Epithelial cell of esophagus (primary cell): ENCODE results near the gene TNFRSF13B.
"Not testable (repeated sequence)": the region's sequence is repeated elsewhere in the genome, so short reads cannot be mapped to it uniquely, and the experiment has no call there.

Source experiments
- DNase-seq: peaks from one replicate; pipeline ENCODE4 v3.0.0; 2010; ENCODE audit warnings: low read depth
- H3K4me3 ChIP-seq: 2 replicates; pipeline ENCODE4 v1.5.1; 2011; ENCODE audit warnings: mild to moderate bottlenecking, low read length, control low read depth
- TF ChIP-seq, protein P1 (sequence below): IDR thresholded peaks from 2 replicates; pipeline ENCODE4 v1.5.1; 2011; ENCODE audit warnings: low read depth, mild to moderate bottlenecking, low read length, control low read depth, inconsistent platforms; ENCODE audit not compliant: insufficient read depth; ENCODE audit errors: missing control alignments

The TNFRSF13B gene

DNA sequence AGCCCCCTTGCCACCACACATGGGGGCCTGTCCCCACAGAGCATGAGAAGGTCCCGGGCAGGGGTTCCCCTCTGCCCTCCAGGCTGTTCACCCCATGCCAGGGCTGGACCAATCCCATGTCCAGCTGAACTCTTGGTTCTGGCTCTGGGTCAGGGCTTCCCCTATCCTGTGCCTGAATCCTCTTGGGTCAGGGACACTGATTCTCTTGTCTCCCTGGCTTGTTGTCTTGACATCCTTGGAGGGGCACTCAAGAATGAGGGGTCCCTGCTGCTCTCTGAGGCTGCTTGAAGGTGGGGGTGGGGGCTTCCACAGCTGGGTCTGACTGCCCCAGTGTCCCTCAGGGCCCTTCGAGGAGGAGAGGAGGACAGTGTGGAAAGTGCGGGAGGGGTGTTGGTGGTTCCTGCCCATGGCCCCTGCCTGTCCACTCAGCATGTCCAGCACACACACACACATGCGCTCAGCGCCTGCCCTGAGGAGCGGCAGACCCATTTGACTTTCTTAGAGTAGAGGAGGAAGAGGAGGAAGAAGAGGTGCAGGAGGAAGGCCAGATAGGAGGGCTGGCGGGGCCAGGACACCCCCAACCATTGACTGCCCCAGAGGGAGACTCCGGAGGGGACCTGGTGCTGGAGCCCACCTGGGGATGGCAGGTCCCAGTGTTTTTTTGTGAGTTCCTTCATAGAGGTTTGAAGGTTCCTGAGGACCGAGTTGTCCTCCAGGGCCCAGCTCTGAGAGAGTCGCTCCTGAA is 47.0 kb downstream of the TNFRSF13B start:
- TF ChIP-seq, protein P1, sequence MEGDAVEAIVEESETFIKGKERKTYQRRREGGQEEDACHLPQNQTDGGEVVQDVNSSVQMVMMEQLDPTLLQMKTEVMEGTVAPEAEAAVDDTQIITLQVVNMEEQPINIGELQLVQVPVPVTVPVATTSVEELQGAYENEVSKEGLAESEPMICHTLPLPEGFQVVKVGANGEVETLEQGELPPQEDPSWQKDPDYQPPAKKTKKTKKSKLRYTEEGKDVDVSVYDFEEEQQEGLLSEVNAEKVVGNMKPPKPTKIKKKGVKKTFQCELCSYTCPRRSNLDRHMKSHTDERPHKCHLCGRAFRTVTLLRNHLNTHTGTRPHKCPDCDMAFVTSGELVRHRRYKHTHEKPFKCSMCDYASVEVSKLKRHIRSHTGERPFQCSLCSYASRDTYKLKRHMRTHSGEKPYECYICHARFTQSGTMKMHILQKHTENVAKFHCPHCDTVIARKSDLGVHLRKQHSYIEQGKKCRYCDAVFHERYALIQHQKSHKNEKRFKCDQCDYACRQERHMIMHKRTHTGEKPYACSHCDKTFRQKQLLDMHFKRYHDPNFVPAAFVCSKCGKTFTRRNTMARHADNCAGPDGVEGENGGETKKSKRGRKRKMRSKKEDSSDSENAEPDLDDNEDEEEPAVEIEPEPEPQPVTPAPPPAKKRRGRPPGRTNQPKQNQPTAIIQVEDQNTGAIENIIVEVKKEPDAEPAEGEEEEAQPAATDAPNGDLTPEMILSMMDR, result no peak

DNA sequence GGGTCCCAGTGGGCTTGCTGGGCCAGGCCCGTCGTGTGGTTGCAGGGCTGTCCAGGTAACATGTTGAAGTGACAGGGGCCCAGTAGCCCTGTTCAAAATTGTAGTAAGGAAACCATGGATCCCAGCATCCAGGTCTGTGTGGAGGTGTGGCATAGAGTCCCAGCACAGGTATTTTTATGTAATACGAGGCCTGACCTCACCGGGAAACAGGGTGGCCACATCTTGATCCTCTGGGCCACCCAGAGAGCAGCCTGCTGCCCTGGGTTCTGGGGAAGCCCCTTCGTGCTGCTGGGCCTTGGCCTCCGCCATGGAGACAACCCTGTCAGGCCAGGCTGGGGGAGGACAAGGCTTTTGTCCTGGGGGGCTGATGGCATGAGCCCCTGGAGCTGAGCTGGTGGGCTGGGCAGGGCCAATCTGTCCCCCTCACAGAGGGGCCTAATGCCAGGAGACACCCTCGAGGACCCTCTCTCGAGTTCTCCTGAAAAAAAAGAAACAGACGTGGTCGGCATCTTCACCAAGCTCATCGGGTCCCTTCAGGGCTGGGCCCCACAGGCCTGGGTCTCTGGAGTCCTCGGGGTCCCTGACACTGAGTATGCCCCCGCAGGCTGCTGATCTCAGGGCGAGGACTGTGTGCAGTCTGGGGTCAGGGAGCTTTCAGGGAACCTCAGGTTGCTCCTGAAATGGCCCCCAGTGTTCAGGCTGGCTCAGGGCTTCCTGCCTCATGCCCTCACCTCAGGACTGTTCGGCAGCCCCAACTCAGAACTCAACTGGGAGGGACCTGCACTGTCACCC is 47.8 kb downstream of the TNFRSF13B start:
- no peak for DNase-seq
- TF ChIP-seq, protein P1, result no peak
- H3K4me3 ChIP-seq, result no peak overlapping the region

More for the DNA sequence above, 47.0 kb downstream of the TNFRSF13B start:
- H3K4me3 ChIP-seq, result no peak overlapping the region
- DNase-seq, result no peak

DNA sequence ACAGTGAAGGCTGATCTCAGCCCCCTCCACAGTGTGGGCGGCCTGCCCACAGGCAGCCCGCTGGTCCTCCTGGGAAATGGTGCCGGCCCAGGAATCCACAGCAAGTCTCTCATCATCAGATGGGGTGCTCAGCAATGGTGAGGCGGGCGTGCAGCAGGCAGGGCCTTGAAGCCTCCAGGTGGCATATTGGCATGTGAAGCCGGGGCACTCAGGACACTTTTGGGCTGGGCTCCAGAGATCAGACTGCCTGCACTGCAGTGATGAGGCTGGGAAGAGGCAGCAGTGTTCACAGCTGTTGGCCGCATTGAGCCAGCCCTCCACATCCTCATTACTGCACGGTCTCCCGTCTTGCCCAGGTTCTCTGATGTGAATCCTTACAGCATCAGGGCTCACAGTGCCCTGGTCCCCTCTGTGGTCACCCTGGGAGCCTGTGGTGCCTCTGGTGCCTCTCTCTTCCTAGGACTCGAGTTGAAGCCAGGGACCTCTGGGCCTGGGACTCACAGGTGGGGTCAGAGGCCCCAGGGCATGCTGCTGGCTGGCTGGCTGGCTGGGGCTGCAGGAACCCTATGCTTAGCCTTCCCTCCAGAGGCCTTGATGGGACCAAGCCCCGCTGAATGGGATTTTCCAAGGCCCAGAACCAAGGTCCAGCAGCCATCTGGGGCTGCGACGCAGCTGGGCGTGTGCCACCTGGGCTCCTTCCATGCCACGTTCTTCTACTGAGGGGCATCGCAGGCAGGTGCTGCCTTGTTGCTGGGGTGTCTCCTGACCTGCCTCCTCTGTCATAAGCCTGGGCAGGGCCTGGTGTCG is 48.6 kb downstream of the TNFRSF13B start:
- DNase-seq, result no peak
- TF ChIP-seq, protein P1, result no peak

DNA sequence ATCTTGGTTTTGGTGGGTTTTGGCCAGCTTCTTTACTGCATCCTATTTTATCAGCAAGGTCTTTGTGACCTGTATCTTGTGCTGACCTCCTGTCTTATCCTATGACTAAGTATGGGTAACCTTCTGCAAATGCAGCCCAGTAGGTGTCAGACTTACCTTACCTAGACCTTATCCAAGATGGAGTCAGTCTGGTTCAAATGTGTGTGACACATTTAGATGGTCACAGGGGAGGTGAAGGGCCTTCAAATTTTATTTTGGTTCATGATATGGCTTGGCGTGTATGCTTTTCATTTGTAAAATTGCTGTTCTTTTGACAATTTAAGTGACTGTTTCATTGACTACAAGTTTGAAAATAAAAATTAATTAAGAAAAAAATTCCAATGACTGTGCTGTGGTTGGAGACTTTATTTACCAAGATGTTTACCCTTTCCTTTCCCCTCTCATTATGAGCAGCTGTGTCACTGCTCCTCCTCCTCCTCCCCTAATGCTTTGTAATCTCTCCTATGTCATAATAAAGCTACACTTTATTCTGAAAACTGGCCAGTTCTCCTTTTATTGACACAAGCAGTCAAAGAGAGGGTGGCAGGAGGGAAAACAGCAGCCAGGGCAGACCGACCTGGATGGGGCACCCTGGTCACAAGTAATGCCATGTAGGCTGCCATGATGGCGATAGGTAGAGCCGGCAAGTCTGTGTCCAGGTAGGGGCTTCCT is 49.4 kb downstream of the TNFRSF13B start:
- peak; percentile 43 for DNase-seq
- H3K4me3 ChIP-seq, result no peak overlapping the region
- TF ChIP-seq, protein P1, result no peak

More for the DNA sequence above, 48.6 kb downstream of the TNFRSF13B start:
- H3K4me3 ChIP-seq, result no peak overlapping the region

DNA sequence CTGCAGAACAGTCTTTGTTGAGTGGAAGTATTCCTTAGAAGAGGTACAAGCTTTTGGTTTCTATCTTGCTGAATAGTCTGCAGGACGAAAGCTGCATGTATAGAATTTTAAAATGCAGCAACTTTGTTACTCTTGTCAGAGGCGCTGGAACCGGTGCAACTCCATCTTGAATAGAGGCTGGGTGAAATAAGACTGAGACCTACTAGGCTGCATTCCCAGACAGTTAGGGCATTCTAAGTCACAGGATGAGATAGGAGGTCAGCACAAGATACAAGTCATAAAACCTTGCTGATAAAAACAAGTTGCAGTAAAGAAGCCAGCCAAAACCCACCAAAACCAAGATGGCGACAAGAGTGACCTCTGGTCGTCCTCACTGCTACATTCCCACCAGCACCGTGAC is 50.5 kb downstream of the TNFRSF13B start:
- DNase-seq, H3K4me3 ChIP-seq: not testable (repeated sequence)

DNA sequence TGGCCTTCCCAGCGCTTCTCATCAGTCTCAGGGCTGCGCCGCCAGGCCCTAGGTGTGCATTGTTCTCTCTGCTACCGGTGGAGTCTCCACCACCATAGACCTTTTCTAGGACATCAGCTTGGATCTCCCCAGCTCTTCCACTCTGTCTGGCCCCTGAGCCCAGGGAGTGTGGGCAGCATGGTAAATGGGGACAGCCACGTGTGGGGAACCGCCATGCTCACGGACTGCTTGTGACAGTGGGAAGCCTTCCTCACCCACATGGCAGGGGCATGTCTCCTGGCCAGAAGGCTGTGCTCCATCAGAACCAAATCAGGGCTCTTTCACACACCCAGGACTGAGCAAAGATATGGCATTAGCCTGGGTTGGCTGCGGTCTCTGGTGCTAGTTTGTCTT is 51.3 kb downstream of the TNFRSF13B start:
- no peak overlapping the region for H3K4me3 ChIP-seq
- TF ChIP-seq, protein P1, result no peak
- DNase-seq, result no peak
